Measurements from ENCODE around the gene PDLIM4. TPM values are rescaled to one million over a fixed set of nuclear protein-coding genes. Genes with fewer than 3 reads are reported as not detected.

The PDLIM4 gene
- total RNA-seq, 1 donor from 2014 or later, result 146 TPM

Other genes with a start within 250 kb of the PDLIM4 start
- under 0.01 and 1.0 TPM in 2 replicates for gene ACSL6, start 246.0 kb upstream of the PDLIM4 start, total RNA-seq
- not detected in 2 replicates for gene IL3, start 197.0 kb upstream of the PDLIM4 start, total RNA-seq
- 6.7 and 10.5 TPM in 2 replicates for gene CSF2, start 183.9 kb upstream of the PDLIM4 start, total RNA-seq
- 71.5 and 77.5 TPM in 2 replicates for gene P4HA2, start 29.8 kb upstream of the PDLIM4 start, total RNA-seq
- 1.8 and 2.3 TPM in 2 replicates for gene SLC22A4, start 36.7 kb downstream of the PDLIM4 start, total RNA-seq
- gene SLC22A5, start 112.0 kb downstream of the PDLIM4 start, total RNA-seq, result 13.2 and 19.1 TPM in 2 replicates
- gene IRF1, start 233.1 kb downstream of the PDLIM4 start, total RNA-seq, result 61.9 and 75.3 TPM in 2 replicates